GM19397 (cell line): ENCODE data around the gene KYNU.

Experiments used
- ATAC-seq: cut with Tn5 transposase; IDR thresholded peaks from one replicate; pipeline ENCODE4 v1.9.1; 2021; ENCODE audit warnings: mild to moderate bottlenecking, moderate library complexity; ENCODE audit not compliant: unreplicated experiment

Gene KYNU

GRCh38 chr2:142952793-142953494, 75.5 kb downstream of the KYNU start:
- no peak for ATAC-seq

- no peak for ATAC-seq
Measured at GRCh38 chr2:142954493-142954892, 77.0 kb downstream of the KYNU start.

GRCh38 chr2:142957144-142957543, 79.7 kb downstream of the KYNU start:
- no peak for ATAC-seq

GRCh38 chr2:142961202-142961601, 83.7 kb downstream of the KYNU start:
- ATAC-seq: no peak

- ATAC-seq: no peak
Measured at GRCh38 chr2:142965443-142965842, 88.0 kb downstream of the KYNU start.

- ATAC-seq: no peak
Measured at GRCh38 chr2:142966284-142966683, 88.8 kb downstream of the KYNU start.

GRCh38 chr2:142967060-142967459, 89.6 kb downstream of the KYNU start:
- ATAC-seq: no peak

- no peak for ATAC-seq
Measured at GRCh38 chr2:142973160-142973821, 95.8 kb downstream of the KYNU start.

- ATAC-seq: no peak
Measured at GRCh38 chr2:142973822-142974207, 96.4 kb downstream of the KYNU start.

- peak; percentile 56 for ATAC-seq
Measured at GRCh38 chr2:142974288-142975024, 97.0 kb downstream of the KYNU start.

GRCh38 chr2:142975239-142975638, 97.8 kb downstream of the KYNU start:
- no peak for ATAC-seq

- ATAC-seq: no peak
Measured at GRCh38 chr2:142980246-142981068, 103.0 kb downstream of the KYNU start.

- no peak for ATAC-seq
Measured at GRCh38 chr2:142981069-142981378, 103.6 kb downstream of the KYNU start.

- ATAC-seq: no peak
Measured at GRCh38 chr2:142981756-142982155, 104.3 kb downstream of the KYNU start.

GRCh38 chr2:142983174-142983573, 105.7 kb downstream of the KYNU start:
- ATAC-seq: peak; percentile 62

- ATAC-seq: no peak
Measured at GRCh38 chr2:142984657-142985056, 107.2 kb downstream of the KYNU start.

- ATAC-seq: no peak
Measured at GRCh38 chr2:142987044-142987443, 109.6 kb downstream of the KYNU start.

- no peak for ATAC-seq
Measured at GRCh38 chr2:142989273-142990204, 112.1 kb downstream of the KYNU start.

- no peak for ATAC-seq
Measured at GRCh38 chr2:142991295-142991694, 113.8 kb downstream of the KYNU start.

GRCh38 chr2:142992840-142993239, 115.4 kb downstream of the KYNU start:
- no peak for ATAC-seq
